K562 (cell line): Measurements from ENCODE around the gene SDCCAG8.

Source experiments
- CC2D1A ChIP-seq: fragments of 450-650 bp; IDR thresholded peaks from 2 replicates; pipeline ENCODE4 v1.6.1; 2017; ENCODE audit warnings: mild to moderate bottlenecking
- FOXP1 ChIP-seq: sonication (generic); formaldehyde crosslinking; IDR thresholded peaks from 2 replicates; pipeline ENCODE4 v1.8.0; 2022; ENCODE audit warnings: mild to moderate bottlenecking, missing genetic modification reagents
- LEF1 ChIP-seq: fragments of 450-650 bp; IDR thresholded peaks from 2 replicates; pipeline ENCODE4 v1.6.1; 2016; ENCODE audit warnings: mild to moderate bottlenecking
- NONO ChIP-seq, 2 experiments: fragments of 200-400 bp in 1 of 2; fragments of 450-650 bp in 1 of 2; formaldehyde crosslinking in 1 of 2; IDR thresholded peaks; 2 replicates each; pipeline ENCODE4 v1.6.1; 2017; ENCODE audit warnings: low read depth in 2 of 2, mild to moderate bottlenecking in 2 of 2, moderate library complexity in 2 of 2, low read length in 1 of 2
- RAD21 ChIP-seq, 2 experiments: fragments of 250-450 bp in 1 of 2; fragments of 450-650 bp in 1 of 2; sonication (Bioruptor Pico) in 1 of 2; formaldehyde crosslinking in 1 of 2; IDR thresholded peaks in 1 of 2; conservative IDR thresholded peaks in 1 of 2; 2 replicates each; pipeline versions ENCODE4 v1.4.0 to v1.8.0; 2020 to 2022; ENCODE audit warnings: mild to moderate bottlenecking in 2 of 2, moderate library complexity in 1 of 2
- THRB ChIP-seq: fragments of 450-650 bp; formaldehyde crosslinking; conservative IDR thresholded peaks from 2 replicates; pipeline ENCODE4 v1.4.0; 2022; ENCODE audit warnings: mild to moderate bottlenecking, missing genetic modification characterization

DNA sequence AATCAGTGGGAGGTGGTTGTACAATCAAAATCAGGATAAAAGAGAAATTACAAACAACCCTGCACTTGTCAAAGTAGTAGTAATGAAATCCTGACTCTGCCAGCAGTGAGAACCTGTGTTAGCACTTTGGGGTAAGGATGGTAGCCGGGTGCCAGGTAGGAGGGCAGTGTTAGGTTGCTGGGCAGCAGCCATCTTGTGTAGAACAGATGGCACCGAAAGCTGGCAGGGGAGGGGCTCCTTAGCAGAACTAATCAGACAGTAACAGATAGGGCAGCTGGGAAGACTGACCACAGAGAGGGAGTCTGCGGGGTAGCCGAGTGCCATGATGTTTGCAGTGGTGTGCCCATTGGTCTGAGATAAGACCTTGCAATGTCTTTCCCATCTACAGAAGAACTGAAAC lies 137.3 kb downstream of the SDCCAG8 start:
- no peak for TF ChIP-seq FOXP1 (CRISPR knock-in tag)
- no peak for TF ChIP-seq CC2D1A
- TF ChIP-seq LEF1 = no peak
- no peak for TF ChIP-seq THRB
- no peak for TF ChIP-seq RAD21 (CRISPR knock-in tag; conservative IDR thresholded peaks at IDR 0.05 in 1 of 2, IDR thresholded peaks at IDR 0.05 in 1 of 2)
- TF ChIP-seq NONO (IDR thresholded peaks at IDR 0.05; ENCODE audit: low read depth in 2 of 2, low read length in 1 of 2) = no peak
